Measurements from ENCODE around the gene URB1.

DNA sequence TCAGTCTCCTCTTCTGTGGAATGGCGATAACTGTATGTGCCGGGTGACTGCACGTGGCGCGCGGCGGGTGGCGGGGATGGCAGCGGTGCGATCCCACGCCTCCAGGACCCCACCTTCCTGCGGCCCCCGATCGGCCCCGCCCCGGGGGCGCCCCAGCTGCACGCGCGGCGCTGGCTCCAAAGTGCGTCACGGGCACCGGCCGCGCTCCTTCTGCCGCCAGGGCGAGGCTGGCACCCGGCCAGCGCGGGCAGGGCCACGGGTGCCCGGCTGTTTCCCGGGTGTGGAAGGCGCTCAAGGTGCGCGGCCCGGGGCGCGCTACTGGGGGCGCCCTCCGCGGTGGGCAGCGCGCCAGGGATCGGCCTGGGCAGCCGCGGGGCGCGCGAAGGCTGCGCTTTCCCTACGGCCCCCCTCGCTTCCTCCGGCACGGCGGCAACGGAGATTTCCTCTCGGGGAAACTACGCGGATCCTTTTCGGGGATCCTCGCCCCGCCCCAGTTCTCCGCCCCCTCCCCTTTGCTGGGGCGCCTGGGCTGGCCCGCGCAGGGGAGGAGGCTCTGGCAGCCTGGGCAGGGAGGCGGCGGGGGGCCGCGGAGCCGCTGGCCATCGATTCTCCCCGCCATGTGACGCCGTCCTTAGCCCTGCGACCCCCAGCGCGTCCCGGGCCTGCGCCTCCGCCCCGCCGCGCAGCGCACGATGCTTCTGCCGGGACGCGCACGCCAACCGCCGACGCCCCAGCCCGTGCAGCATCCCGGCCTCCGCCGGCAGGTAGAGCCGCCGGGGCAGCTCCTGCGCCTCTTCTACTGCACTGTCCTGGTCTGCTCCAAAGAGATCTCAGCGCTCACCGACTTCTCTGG is 19.6 kb upstream of the URB1 start, which contains the start of gene EVA1C:
- TF ChIP-seq SIN3A (conservative IDR thresholded peaks at IDR 0.05 in 1 of 2, IDR thresholded peaks at IDR 0.05 in 1 of 2; ENCODE audit: low read depth in 1 of 2, low read length in 2 of 2) = no peak
- TF ChIP-seq TEAD4 (IDR thresholded peaks at IDR 0.05; ENCODE audit: low read depth, low read length) = no peak
- TF ChIP-seq CTCF (IDR thresholded peaks at IDR 0.05; ENCODE audit: control extremely low read depth in 1 of 3, insufficient read depth in 1 of 3, low read depth in 1 of 3, low read length in 3 of 3) = 0 out of 4 replicates have a peak, but pooled peaks of 1 of the 3 experiments have one; percentile 6
- no peak for TF ChIP-seq POLR2A (IDR thresholded peaks at IDR 0.05; ENCODE audit: control extremely low read depth in 1 of 2, low read depth in 2 of 2, low read length in 2 of 2)
- no peak for TF ChIP-seq MAFK (IDR thresholded peaks at IDR 0.05; ENCODE audit: low read depth, low read length)
- TF ChIP-seq POLR2AphosphoS5 (IDR thresholded peaks at IDR 0.05; ENCODE audit: low read depth, low read length) = no peak
- peak; percentile 83 for TF ChIP-seq E2F6 (IDR thresholded peaks at IDR 0.05)
- no peak for TF ChIP-seq BACH1 (IDR thresholded peaks at IDR 0.05; ENCODE audit: low read length)
- no peak for TF ChIP-seq CREB1 (IDR thresholded peaks at IDR 0.05)
- peak in 1 of 2 experiments; percentile 14; a peak in 1 of 4 replicates for TF ChIP-seq RAD21 (IDR thresholded peaks at IDR 0.05 in 1 of 2, conservative IDR thresholded peaks at IDR 0.05 in 1 of 2; ENCODE audit: low read depth in 2 of 2, low read length in 2 of 2)
- no peak for TF ChIP-seq SIX5 (IDR thresholded peaks at IDR 0.05; ENCODE audit: low read depth, low read length)
- TF ChIP-seq TAF1 (IDR thresholded peaks at IDR 0.05; ENCODE audit: low read depth, low read length) = no peak
